ENCODE data around the gene TBX2.

Gene TBX2

GRCh38 chr17:61455324-61456060 lies 55.8 kb downstream of the TBX2 start:
- no peak for DNase-seq

GRCh38 chr17:61456061-61456681 lies 56.5 kb downstream of the TBX2 start:
- no peak for DNase-seq

GRCh38 chr17:61456688-61457225 lies 57.1 kb downstream of the TBX2 start:
- no peak for DNase-seq

GRCh38 chr17:61457226-61457983 lies 57.8 kb downstream of the TBX2 start:
- no peak for DNase-seq

DNA sequence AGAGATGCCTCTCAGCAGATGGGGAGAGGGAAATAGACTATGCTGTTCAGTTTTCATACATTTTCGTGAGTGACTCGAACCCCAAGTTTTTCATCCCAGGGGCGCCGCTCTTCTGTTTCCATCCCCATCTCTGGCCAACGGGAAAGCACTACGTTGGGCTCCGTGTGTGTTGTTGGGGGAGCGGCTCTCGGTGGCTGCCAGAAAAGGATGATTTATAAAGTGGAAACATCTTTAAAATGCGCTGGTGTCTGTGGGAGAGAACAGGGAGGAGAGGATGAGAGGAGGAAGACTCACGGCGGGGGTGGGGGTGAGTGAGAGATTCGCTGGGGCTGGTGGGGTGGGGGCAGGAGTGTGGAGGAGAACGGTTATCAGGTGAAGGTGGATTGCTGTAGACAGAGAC lies 58.4 kb downstream of the TBX2 start:
- no peak for DNase-seq

- no peak for DNase-seq
Observed at GRCh38 chr17:61458421-61459141, 58.9 kb downstream of the TBX2 start.
